IMR-90 (cell line): ENCODE data around the gene AGPAT3.

Experiments used
- BHLHE40 ChIP-seq: fragments of 150-350 bp; IDR thresholded peaks from 2 replicates; pipeline ENCODE4 v1.6.1; 2016; ENCODE audit warnings: mild to moderate bottlenecking, low read depth, low read length
- CEBPB ChIP-seq: IDR thresholded peaks from 2 replicates; pipeline ENCODE4 v1.6.1; 2012; ENCODE audit warnings: low read depth, low read length, improper control_type of control experiment
- CHD1 ChIP-seq: IDR thresholded peaks from 2 replicates; pipeline ENCODE4 v1.6.1; 2012; ENCODE audit warnings: low read depth, low read length, improper control_type of control experiment
- FOS ChIP-seq: fragments of 150-350 bp; IDR thresholded peaks from 2 replicates; pipeline ENCODE4 v1.6.1; 2016; ENCODE audit warnings: low read depth, low read length
- NFE2L2 ChIP-seq: fragments of 150-350 bp; IDR thresholded peaks from 2 replicates; pipeline ENCODE4 v1.6.1; 2016; ENCODE audit warnings: low read depth, mild to moderate bottlenecking, low read length
- POLR2A ChIP-seq: IDR thresholded peaks from 2 replicates; pipeline ENCODE4 v1.6.1; 2012; ENCODE audit warnings: mild to moderate bottlenecking, low read depth, low read length
- RAD21 ChIP-seq: IDR thresholded peaks from 2 replicates; pipeline ENCODE4 v1.6.1; 2012; ENCODE audit warnings: low read length, improper control_type of control experiment
- RCOR1 ChIP-seq: IDR thresholded peaks from 2 replicates; pipeline ENCODE4 v1.6.1; 2012; ENCODE audit warnings: mild to moderate bottlenecking, low read length, improper control_type of control experiment; ENCODE audit not compliant: insufficient replicate concordance
- RFX5 ChIP-seq: IDR thresholded peaks from 2 replicates; pipeline ENCODE4 v1.8.0; 2012; ENCODE audit warnings: low read depth, mild to moderate bottlenecking, low read length, moderate library complexity
- SMC3 ChIP-seq: fragments of 150-350 bp; IDR thresholded peaks from 2 replicates; pipeline ENCODE4 v1.6.1; 2016; ENCODE audit warnings: low read depth, mild to moderate bottlenecking, antibody characterized with exemption, low read length, moderate library complexity
- TF ChIP-seq, protein P1 (sequence below): conservative IDR thresholded peaks from 2 replicates; pipeline ENCODE4 v1.5.1; 2012; ENCODE audit warnings: mild to moderate bottlenecking, low read depth, low read length, improper control_type of control experiment
- TF ChIP-seq, protein P2 (sequence below): fragments of 150-350 bp; IDR thresholded peaks from 2 replicates; pipeline ENCODE4 v1.6.1; 2017; ENCODE audit warnings: mild to moderate bottlenecking, antibody characterized with exemption, low read length, low read depth
- TF ChIP-seq, protein P3 (sequence below): fragments of 150-350 bp; IDR thresholded peaks from 2 replicates; pipeline ENCODE4 v1.6.1; 2016; ENCODE audit warnings: low read depth, mild to moderate bottlenecking, low read length, moderate library complexity, borderline replicate concordance

DNA sequence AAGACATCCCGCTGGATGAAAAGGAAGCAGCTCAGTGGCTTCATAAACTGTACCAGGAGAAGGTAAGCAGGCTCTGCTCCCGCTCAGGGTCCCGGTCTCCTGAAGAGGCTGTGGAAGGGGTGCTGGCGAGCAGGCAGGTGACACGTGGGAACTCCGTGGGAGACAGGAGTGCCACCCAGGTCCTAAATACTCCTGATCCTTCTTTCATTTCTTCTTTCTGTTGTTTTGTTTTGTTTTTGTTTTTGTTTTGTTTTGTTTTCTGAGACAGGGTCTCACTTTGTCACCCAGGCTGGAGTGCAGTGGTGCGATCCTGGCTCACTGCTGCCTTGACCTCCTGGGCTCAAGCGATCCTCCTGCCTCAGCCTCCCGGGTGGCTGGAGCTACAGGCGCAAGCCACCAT is 113.0 kb downstream of the AGPAT3 start:
- no peak for TF ChIP-seq POLR2A
- TF ChIP-seq, protein P1, sequence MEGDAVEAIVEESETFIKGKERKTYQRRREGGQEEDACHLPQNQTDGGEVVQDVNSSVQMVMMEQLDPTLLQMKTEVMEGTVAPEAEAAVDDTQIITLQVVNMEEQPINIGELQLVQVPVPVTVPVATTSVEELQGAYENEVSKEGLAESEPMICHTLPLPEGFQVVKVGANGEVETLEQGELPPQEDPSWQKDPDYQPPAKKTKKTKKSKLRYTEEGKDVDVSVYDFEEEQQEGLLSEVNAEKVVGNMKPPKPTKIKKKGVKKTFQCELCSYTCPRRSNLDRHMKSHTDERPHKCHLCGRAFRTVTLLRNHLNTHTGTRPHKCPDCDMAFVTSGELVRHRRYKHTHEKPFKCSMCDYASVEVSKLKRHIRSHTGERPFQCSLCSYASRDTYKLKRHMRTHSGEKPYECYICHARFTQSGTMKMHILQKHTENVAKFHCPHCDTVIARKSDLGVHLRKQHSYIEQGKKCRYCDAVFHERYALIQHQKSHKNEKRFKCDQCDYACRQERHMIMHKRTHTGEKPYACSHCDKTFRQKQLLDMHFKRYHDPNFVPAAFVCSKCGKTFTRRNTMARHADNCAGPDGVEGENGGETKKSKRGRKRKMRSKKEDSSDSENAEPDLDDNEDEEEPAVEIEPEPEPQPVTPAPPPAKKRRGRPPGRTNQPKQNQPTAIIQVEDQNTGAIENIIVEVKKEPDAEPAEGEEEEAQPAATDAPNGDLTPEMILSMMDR = no peak
- no peak for TF ChIP-seq CHD1
- TF ChIP-seq, protein P2, sequence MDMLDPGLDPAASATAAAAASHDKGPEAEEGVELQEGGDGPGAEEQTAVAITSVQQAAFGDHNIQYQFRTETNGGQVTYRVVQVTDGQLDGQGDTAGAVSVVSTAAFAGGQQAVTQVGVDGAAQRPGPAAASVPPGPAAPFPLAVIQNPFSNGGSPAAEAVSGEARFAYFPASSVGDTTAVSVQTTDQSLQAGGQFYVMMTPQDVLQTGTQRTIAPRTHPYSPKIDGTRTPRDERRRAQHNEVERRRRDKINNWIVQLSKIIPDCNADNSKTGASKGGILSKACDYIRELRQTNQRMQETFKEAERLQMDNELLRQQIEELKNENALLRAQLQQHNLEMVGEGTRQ = no peak
- no peak for TF ChIP-seq RCOR1
- no peak for TF ChIP-seq RFX5
- no peak for TF ChIP-seq FOS
- TF ChIP-seq BHLHE40 = no peak
- no peak for TF ChIP-seq SMC3
- no peak for TF ChIP-seq RAD21
- no peak for TF ChIP-seq CEBPB
- TF ChIP-seq, protein P3, sequence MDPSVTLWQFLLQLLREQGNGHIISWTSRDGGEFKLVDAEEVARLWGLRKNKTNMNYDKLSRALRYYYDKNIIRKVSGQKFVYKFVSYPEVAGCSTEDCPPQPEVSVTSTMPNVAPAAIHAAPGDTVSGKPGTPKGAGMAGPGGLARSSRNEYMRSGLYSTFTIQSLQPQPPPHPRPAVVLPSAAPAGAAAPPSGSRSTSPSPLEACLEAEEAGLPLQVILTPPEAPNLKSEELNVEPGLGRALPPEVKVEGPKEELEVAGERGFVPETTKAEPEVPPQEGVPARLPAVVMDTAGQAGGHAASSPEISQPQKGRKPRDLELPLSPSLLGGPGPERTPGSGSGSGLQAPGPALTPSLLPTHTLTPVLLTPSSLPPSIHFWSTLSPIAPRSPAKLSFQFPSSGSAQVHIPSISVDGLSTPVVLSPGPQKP = no peak
- no peak for TF ChIP-seq NFE2L2
